ENCODE data around the gene TNFAIP3. TPM values are rescaled to one million over a fixed set of nuclear protein-coding genes. Genes with fewer than 3 reads are reported as not detected.
"Not testable (repeated sequence)": the region's sequence is repeated elsewhere in the genome, so short reads cannot be mapped to it uniquely, and the experiment has no call there.

Gene TNFAIP3
- total RNA-seq, 4 donors from 2014 or later: 14.4 to 36.2 (median 19.6) TPM

- H3K36me3 ChIP-seq: no peaks in the 10 kb centered on the region
- intact Hi-C loops (cut with DNase I; ENCODE audit: low total_unique reads): no loop called here
Measured at GRCh38 chr6:137836788-137837187, 30.3 kb upstream of the TNFAIP3 start.

DNA sequence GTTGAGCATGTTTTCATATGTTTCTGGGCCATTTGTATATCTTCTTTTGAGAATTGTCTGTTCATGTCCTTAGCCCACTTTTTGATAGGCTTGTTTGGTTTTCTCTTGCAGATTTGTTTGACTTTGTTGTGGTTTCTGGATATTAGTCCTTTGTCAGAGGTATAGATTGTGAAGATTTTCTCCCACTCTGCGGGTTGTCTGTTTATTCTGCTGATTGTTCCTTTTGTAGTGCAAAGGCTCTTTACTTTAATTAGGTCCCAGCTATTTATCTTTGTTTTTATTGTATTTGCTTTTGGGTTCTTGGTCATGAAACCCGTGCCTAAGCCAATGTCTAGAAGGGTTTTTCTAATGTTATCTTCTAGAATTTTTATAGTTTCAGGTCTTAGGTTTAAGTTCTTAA, 29.0 kb upstream of the TNFAIP3 start:
- H3K27ac ChIP-seq; intact Hi-C loops (cut with DNase I; ENCODE audit: low total_unique reads): not testable (repeated sequence)

More at GRCh38 chr6:137836788-137837187, 30.3 kb upstream of the TNFAIP3 start:
- no peak for DNase-seq
- no peak overlapping the region for H3K4me3 ChIP-seq
- H3K27ac ChIP-seq: no peak overlapping the region
- no peaks in the 10 kb centered on the region for H3K27me3 ChIP-seq
- H3K4me1 ChIP-seq: no peaks in the 10 kb centered on the region
- TF ChIP-seq, protein P1, sequence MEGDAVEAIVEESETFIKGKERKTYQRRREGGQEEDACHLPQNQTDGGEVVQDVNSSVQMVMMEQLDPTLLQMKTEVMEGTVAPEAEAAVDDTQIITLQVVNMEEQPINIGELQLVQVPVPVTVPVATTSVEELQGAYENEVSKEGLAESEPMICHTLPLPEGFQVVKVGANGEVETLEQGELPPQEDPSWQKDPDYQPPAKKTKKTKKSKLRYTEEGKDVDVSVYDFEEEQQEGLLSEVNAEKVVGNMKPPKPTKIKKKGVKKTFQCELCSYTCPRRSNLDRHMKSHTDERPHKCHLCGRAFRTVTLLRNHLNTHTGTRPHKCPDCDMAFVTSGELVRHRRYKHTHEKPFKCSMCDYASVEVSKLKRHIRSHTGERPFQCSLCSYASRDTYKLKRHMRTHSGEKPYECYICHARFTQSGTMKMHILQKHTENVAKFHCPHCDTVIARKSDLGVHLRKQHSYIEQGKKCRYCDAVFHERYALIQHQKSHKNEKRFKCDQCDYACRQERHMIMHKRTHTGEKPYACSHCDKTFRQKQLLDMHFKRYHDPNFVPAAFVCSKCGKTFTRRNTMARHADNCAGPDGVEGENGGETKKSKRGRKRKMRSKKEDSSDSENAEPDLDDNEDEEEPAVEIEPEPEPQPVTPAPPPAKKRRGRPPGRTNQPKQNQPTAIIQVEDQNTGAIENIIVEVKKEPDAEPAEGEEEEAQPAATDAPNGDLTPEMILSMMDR (IDR thresholded peaks at IDR 0.05): no peak
- no peak for TF ChIP-seq POLR2A (IDR thresholded peaks at IDR 0.05)
- no peaks in the 10 kb centered on the region for H3K9me3 ChIP-seq

DNA sequence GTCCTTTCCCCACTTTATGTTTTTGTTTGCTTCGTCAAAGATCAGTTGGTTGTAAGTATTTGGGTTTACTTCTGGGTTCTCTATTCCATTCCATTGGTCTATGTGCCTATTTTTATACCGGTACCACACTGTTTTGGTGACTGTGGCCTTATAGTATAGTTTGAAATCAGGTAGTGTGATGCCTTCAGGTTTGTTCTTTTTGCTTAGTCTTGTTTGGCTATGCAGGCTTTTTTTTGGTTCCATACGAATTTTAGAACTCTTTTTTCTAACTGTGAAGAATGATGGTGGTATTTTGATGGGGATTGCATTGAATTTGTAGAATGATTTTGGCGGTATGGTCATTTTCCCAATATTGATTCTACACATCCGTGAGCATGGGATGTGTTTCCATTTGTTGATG, 28.5 kb upstream of the TNFAIP3 start:
- H3K27ac ChIP-seq; H3K4me3 ChIP-seq; H3K27me3 ChIP-seq; H3K4me1 ChIP-seq; intact Hi-C loops (cut with DNase I; ENCODE audit: low total_unique reads); H3K36me3 ChIP-seq; DNase-seq; H3K9me3 ChIP-seq: not testable (repeated sequence)

More for the DNA sequence above, 29.0 kb upstream of the TNFAIP3 start:
- DNase-seq, H3K4me1 ChIP-seq, H3K4me3 ChIP-seq, H3K9me3 ChIP-seq, H3K36me3 ChIP-seq, H3K27me3 ChIP-seq: not testable (repeated sequence)

- TF ChIP-seq, protein P1 (IDR thresholded peaks at IDR 0.05): no peak
- TF ChIP-seq POLR2A (IDR thresholded peaks at IDR 0.05): no peak
- Histone ChIP-seq H3K27ac (no peak overlapping the region), H3K27me3 (no peaks in the 10 kb centered on the region), H3K9me3 (no peaks in the 10 kb centered on the region), H3K4me3 (no peak overlapping the region), H3K36me3 (no peaks in the 10 kb centered on the region), H3K4me1 (no peaks in the 10 kb centered on the region)
- intact Hi-C loops (cut with DNase I; ENCODE audit: low total_unique reads): no loop called here
- no peak for DNase-seq
Measured at GRCh38 chr6:137839076-137839475, 28.0 kb upstream of the TNFAIP3 start.

- no peaks in the 10 kb centered on the region for H3K9me3 ChIP-seq
- no peak overlapping the region for H3K4me3 ChIP-seq
- H3K27me3 ChIP-seq: no peaks in the 10 kb centered on the region
- no peaks in the 10 kb centered on the region for H3K4me1 ChIP-seq
- H3K36me3 ChIP-seq: no peaks in the 10 kb centered on the region
- no peak for DNase-seq
- TF ChIP-seq POLR2A (IDR thresholded peaks at IDR 0.05): no peak
- TF ChIP-seq, protein P1 (IDR thresholded peaks at IDR 0.05): no peak
- intact Hi-C loops (cut with DNase I; ENCODE audit: low total_unique reads): no loop called here
- H3K27ac ChIP-seq: no peak overlapping the region
Measured at GRCh38 chr6:137840252-137840651, 26.8 kb upstream of the TNFAIP3 start.

GRCh38 chr6:137843211-137843610, 23.8 kb upstream of the TNFAIP3 start:
- Histone ChIP-seq H3K9me3 (no peaks in the 10 kb centered on the region), H3K4me3 (no peak overlapping the region), H3K27ac (no peak overlapping the region), H3K4me1 (no peaks in the 10 kb centered on the region), H3K27me3 (no peaks in the 10 kb centered on the region), H3K36me3 (no peaks in the 10 kb centered on the region)
- TF ChIP-seq, protein P1 (IDR thresholded peaks at IDR 0.05): no peak
- no peak for TF ChIP-seq POLR2A (IDR thresholded peaks at IDR 0.05)
- no peak for DNase-seq
- intact Hi-C loops (cut with DNase I; ENCODE audit: low total_unique reads): no loop called here

DNA sequence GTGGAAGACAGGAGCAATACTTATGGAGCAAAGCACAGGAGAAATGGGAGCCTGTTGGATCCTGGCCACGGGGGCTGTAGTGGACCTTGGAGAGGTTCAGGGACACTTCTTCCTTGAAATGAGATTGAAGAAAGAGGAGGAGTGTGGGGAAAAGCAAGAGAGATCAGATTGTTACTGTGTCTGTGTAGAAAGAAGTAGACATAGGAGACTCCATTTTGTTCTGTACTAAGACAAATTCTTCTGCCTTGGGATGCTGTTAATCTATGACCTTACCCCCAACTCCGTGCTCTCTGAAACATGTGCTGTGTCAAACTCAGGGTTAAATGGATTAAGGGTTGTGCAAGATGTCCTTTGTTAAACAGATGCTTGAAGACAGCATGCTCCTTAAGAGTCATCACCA, 22.7 kb upstream of the TNFAIP3 start:
- DNase-seq; H3K9me3 ChIP-seq; H3K27me3 ChIP-seq; H3K4me1 ChIP-seq; H3K36me3 ChIP-seq; H3K27ac ChIP-seq; intact Hi-C loops (cut with DNase I; ENCODE audit: low total_unique reads); H3K4me3 ChIP-seq: not testable (repeated sequence)

DNA sequence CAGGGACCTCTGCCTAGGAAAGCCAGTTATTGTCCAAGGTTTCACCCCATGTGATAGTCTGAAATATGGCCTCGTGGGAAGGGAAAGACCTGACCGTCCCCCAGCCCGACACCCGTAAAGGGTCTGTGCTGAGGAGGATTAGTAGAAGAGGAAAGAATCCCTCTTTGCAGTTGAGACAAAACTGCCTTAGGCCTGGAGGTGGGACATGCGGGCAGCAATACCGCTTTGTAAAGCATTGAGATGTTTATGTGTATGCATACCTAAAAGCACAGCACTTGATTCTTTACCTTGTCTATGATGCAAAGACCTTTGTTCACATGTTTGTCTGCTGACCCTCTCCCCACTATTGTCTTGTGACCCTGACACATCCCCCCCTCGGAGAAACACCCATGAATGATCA, 22.3 kb upstream of the TNFAIP3 start:
- DNase-seq; H3K9me3 ChIP-seq; H3K27me3 ChIP-seq; intact Hi-C loops (cut with DNase I; ENCODE audit: low total_unique reads); H3K4me1 ChIP-seq; H3K27ac ChIP-seq; H3K4me3 ChIP-seq; H3K36me3 ChIP-seq: not testable (repeated sequence)

Measured in uterus (tissue), 4 donors.